GM19035 (cell line): ENCODE results near the gene NPB.

Source experiments
- ATAC-seq: cut with Tn5 transposase; IDR thresholded peaks from one replicate; pipeline ENCODE4 v1.9.1; 2021; ENCODE audit not compliant: unreplicated experiment

The NPB gene

DNA sequence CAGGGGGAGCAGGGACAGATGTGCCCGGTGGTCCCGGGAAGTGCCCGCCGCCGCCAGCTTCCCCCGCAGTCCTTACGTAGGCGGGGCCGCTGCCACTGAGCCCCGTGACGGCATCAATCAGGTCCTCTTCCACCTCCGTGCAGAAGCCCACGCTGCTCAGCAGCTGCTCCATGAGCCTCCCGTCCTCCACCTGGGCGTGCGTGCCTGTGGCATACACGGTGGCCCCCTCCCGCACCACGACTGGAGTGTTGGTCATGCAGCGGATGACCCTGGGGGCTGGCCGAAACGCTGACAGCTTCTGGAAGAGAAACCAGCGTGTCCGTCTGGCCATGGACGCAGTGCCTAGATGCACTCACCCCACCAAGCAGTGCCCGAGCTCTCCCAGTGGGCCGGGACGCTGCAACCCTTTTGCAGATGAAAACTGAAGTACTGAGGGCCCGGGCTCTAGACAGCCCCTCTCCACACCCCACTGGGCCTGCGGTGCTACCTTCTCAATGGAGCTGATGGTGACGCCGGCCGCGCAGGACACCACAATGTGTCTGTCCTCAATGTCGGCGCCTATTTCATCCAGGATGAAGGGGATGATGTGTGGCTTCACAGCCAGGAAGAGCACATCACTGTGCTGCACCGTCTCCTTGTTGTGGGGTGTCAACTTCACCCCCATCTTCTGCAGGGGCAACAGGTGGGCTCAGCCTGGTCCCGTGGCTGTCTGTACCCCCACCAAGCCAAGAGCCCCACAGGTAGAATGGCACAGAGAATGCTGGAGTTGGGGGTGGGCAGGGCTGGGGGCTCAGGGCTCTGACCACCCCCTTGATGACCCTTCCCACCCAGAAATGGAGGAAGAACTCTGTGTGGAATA is 33.0 kb downstream of the NPB start:
- ATAC-seq, result no peak

GRCh38 chr17:81935709-81936084 is 33.7 kb downstream of the NPB start:
- ATAC-seq, result no peak

GRCh38 chr17:81939218-81939617 is 37.2 kb downstream of the NPB start:
- ATAC-seq, result no peak

DNA sequence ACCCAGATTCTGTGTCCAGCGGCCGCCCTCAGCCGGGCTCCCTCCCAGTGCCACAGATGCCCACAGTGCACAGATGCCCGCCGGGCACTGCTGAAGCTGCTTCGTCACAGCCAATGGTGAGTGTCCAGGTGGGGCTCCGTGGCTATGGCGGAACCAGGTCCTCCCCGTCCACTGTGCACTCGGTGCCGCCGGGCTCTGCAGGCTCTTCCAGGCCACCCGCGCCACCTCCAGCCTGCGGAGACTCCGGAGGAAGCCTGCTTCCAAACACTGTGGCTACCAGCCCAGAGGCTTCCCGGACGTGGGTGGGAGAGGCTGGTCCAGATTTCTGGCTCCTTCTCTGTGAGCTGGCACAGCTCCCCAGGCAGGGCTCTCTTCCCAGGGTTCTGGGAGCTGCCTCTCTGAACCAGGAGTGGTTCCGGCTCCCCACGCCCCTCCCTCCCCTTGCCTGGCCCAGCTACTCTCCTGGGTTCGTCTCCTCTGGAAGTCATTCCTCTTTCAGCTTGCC is 37.9 kb downstream of the NPB start:
- ATAC-seq, result no peak

DNA sequence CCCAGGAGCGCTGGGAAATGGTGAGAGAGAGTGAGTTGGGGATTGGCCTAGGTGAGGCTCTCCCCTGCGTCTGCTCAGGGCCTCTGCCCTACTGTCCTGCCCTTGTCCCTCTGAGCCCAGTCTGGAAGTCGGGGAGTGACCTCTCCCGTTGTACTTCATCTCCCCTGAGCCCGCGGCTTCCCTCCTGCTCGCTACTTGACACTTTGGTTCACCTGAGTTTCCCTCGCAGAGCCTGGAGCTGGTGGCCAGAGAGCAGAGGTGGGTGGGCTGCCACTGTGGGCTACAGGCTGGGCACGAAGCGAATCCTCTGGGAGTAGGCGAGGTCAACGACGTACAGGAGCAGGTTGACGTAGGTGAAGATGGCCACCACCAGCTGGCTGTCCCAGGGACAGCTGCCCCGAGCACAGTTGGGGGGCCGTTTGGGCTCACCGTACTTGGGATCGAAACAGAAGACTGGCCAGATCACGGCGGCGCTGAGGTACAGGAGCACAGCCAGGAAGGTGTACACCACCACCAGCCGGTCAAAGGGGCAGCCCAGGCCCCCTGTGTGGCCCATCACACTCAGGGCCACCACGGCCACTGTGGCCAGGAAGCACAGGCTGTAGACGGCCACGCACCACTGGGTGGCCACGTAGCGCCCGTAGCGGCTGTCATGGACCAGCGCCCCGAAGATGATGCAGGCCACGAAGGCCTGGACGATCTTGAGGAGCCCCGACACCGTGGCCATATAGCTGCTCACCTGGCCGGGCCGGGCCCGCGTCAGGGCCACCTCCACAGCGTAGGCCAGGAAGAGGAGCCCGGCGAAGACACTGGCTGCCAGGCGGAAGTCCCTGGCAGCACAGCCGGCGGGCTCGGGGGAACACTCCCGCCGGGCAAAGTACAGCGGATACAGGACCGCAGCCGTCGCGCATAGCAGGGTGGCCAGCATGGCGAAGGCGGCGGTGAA is 38.8 kb downstream of the NPB start:
- ATAC-seq, result no peak

GRCh38 chr17:81941484-81942166 is 39.6 kb downstream of the NPB start:
- no peak for ATAC-seq

DNA sequence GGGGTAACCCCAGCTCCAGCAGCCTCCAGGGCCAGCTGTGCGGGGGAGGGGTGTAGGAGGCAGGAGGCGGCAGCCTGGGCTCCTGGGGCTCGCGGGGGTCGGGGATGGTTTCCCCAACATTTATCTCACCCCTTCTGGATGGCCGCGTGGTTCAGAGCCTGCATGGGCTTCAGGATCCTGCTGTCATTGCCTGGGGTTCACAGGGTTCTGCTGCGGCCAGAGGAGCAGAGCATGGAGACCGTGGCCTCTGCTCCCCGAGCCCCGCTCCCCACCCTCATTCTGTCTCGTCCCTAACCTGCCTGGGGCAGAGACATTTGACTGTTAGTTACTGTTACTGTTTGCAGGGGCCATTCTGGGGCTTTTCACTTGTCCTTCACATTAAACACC is 40.1 kb downstream of the NPB start:
- no peak for ATAC-seq

GRCh38 chr17:81944858-81945257 is 42.8 kb downstream of the NPB start:
- ATAC-seq, result no peak

- ATAC-seq, result no peak
Observed at GRCh38 chr17:81947189-81947588, 45.2 kb downstream of the NPB start, which contains the start of gene MYADML2. Gene MYADML2, minus strand, starts transcription at chr17:81947233. Its CDS starts 5,492 bp downstream, at chr17:81941741.

- no peak for ATAC-seq
Observed at GRCh38 chr17:81948635-81949378, 46.8 kb downstream of the NPB start.

GRCh38 chr17:81950501-81950900 is 48.5 kb downstream of the NPB start:
- ATAC-seq, result no peak

DNA sequence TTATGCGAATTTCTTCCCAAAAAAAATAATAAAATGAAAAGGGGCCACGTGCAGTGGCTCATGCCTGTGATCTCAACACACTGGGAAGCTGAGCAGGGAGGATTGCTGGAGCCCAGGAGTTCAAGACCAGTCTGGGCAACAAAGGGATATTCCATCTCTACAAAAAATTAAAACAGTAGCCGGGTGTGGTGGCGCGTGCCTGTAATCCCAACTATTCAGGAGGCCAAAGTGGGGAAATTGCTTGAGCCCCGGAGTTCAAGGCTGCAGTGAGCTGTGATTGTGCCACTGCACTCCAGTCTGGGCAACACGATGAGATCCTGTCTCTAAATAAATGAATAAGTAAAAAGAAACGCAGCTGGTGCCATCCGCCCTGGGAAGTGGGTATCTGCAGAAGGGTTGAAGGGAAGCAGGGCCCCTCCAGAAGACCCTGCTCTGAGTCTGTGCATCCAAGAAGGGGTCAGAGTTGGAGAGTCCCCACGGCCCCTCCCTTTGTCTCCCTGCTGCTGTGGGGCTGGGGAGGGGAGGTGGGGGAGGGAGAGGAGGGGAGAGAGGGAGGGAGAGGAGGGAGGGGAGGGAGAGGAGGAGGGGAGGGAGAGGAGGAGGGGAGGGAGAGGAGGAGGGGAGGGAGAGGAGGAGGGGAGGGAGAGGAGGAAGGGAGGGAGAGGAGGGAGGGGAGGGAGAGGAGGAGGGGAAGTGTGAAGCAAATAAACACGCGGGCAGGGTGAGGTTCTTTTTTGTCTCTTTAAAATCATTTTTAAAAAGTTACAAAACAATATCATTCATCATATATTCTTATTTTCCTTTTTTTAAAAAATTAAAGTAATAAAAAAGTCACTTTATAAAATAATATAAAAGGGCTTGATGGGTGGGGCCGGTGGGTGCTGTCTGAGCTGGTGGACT is 50.0 kb downstream of the NPB start:
- ATAC-seq, result no peak
